22Rv1 (cell line): ENCODE results near the gene FBXO47.

ENCODE experiments used
- H3K27ac ChIP-seq: fragments of 450-650 bp; 2 replicates; pipeline ENCODE4 v1.5.1; 2017
- CTCF ChIP-seq: fragments of 450-650 bp; IDR thresholded peaks from 2 replicates; pipeline ENCODE4 v1.5.1; 2017; ENCODE audit warnings: mild to moderate bottlenecking
- ZFX ChIP-seq: fragments of 450-650 bp; IDR thresholded peaks from 2 replicates; pipeline ENCODE4 v1.6.1; 2017; ENCODE audit warnings: antibody characterized with exemption, borderline replicate concordance

FBXO47 gene

DNA sequence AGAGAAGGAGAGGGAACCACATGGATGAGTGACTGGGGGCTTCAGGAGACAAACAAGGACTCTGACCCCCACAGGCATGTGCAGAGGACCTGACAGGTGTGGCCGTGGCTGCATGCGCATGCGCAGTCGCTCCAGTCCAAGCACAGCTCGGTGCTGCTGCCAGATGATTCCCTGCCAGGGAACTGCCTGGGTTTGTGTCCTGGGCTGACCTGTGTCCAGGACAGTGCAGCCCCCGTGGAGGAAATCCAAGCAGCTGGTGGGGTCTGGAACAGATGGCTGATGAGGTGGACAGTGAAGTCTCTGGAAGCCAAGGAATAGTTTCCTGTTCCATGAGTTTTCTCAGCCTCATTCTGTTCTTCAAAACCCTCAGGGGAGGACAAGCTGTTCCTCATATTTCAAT is 70.0 kb downstream of the FBXO47 start:
- H3K27ac ChIP-seq = no peak overlapping the region
- no peak for TF ChIP-seq CTCF
- no peak for TF ChIP-seq ZFX

DNA sequence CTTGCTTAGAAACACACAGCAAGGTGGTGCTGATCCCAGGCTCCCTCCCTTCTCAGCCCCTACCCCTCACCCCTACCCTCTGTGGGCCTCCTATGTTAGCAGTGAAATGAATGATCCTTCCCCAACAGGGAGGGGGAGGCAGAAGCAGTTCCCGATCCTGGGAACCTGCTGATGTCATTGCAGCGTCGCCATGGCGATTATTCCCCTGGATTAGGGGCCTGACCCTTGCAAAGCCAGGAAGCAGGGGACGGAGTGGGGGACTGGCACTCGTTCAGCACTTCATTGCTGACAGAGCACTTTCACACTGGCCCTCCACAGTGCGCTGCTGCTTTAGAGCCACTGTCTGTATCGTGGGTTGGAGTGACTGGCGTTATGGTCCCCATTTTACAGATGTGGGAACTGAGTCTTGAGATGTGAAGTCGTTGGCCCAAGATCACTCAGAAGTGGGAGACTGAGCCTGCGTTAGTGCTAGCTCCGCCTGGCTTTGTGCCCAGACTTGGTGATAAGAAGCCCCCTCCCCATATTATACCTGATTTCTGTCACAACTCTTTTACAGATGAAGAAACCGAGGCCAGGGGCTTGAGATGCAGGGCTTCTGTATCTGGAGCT is 70.8 kb downstream of the FBXO47 start:
- TF ChIP-seq CTCF = no peak
- no peak for TF ChIP-seq ZFX

DNA sequence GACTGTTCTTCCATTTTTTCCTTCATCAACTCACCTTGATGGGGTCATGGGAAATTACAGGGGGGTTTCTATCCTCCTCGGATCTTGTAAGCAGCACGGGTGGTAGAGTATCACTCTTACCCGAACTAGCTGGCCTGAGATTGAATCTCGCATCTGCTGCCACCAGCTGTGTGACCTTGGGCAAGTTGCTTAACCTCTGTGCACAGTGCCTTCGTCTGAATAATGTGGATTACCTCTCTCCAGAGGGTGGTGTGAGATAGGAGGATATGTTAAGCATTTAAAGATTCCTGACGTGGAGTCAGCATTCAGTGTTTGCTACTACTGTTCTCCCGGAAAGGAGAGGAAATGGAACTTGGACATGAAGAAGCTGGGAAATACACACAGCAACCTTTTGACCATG is 72.9 kb downstream of the FBXO47 start:
- TF ChIP-seq ZFX (no peak), CTCF (no peak)
- H3K27ac ChIP-seq = no peak overlapping the region

More for the DNA sequence above, 70.8 kb downstream of the FBXO47 start:
- H3K27ac ChIP-seq = no peak overlapping the region

- TF ChIP-seq CTCF (no peak), ZFX (no peak)
- H3K27ac ChIP-seq = no peak overlapping the region
Observed at GRCh38 chr17:38893607-38894006, 73.6 kb downstream of the FBXO47 start.

GRCh38 chr17:38893113-38893512 is 74.1 kb downstream of the FBXO47 start:
- no peak overlapping the region for H3K27ac ChIP-seq
- TF ChIP-seq ZFX (no peak), CTCF (no peak)

GRCh38 chr17:38892620-38893019 is 74.6 kb downstream of the FBXO47 start:
- no peak overlapping the region for H3K27ac ChIP-seq
- TF ChIP-seq ZFX (no peak), CTCF (no peak)

- TF ChIP-seq ZFX (no peak), CTCF (no peak)
- H3K27ac ChIP-seq = no peak overlapping the region
Observed at GRCh38 chr17:38892083-38892482, 75.1 kb downstream of the FBXO47 start.
